ENCODE results near the gene GPR18.

The GPR18 gene

DNA sequence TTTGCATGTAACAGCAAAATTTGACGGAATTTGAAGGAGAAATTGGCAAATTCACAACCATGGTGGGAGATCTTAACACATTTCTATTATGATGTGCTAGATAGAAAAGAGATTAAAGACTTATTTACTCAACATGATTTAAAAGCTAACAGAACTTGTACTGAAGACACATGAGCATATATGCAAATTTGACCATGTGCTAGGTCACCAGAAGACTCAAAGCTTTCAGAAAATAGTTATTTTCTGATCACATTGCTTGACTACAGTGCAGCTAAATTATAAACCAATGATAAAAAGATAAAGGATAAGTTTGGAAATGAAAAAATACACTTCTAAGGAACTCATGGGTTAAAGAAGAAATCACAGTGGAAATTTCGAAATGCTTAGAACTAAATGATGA, 39.9 kb upstream of the GPR18 start:
- no peak overlapping the region for H3K27ac ChIP-seq
- no peak for TF ChIP-seq ZFX (IDR thresholded peaks at IDR 0.05; ENCODE audit: borderline replicate concordance)
- TF ChIP-seq, protein P1, sequence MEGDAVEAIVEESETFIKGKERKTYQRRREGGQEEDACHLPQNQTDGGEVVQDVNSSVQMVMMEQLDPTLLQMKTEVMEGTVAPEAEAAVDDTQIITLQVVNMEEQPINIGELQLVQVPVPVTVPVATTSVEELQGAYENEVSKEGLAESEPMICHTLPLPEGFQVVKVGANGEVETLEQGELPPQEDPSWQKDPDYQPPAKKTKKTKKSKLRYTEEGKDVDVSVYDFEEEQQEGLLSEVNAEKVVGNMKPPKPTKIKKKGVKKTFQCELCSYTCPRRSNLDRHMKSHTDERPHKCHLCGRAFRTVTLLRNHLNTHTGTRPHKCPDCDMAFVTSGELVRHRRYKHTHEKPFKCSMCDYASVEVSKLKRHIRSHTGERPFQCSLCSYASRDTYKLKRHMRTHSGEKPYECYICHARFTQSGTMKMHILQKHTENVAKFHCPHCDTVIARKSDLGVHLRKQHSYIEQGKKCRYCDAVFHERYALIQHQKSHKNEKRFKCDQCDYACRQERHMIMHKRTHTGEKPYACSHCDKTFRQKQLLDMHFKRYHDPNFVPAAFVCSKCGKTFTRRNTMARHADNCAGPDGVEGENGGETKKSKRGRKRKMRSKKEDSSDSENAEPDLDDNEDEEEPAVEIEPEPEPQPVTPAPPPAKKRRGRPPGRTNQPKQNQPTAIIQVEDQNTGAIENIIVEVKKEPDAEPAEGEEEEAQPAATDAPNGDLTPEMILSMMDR (IDR thresholded peaks at IDR 0.05), result no peak

DNA sequence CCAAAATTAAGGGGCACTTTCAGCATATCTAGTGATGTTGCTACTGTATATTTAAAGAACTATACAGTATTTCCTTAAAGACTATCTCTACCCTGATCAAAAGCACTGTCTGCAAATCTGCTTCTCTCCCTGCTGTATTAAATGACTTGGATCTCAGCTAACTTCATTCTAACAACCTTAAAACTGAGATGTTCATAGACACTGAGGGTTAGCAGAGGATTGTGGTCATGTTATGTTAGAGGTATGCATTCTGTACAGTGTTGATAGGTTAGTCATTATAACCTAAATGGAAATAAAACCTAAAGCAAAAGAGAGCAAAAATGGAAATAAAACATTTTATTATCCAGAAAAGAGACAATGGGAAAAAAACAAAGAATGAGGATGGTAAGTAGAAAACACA, 39.2 kb upstream of the GPR18 start:
- TF ChIP-seq, protein P1 (IDR thresholded peaks at IDR 0.05), result no peak
- TF ChIP-seq ZFX (IDR thresholded peaks at IDR 0.05; ENCODE audit: borderline replicate concordance), result no peak
- H3K27ac ChIP-seq, result no peak overlapping the region

GRCh38 chr13:99296398-99296797, 38.2 kb upstream of the GPR18 start:
- H3K27ac ChIP-seq, result no peak overlapping the region
- TF ChIP-seq, protein P1 (IDR thresholded peaks at IDR 0.05), result no peak
- TF ChIP-seq ZFX (IDR thresholded peaks at IDR 0.05; ENCODE audit: borderline replicate concordance), result no peak

GRCh38 chr13:99295488-99296252, 37.5 kb upstream of the GPR18 start:
- H3K27ac ChIP-seq, result no peak overlapping the region
- TF ChIP-seq, protein P1 (IDR thresholded peaks at IDR 0.05), result no peak

DNA sequence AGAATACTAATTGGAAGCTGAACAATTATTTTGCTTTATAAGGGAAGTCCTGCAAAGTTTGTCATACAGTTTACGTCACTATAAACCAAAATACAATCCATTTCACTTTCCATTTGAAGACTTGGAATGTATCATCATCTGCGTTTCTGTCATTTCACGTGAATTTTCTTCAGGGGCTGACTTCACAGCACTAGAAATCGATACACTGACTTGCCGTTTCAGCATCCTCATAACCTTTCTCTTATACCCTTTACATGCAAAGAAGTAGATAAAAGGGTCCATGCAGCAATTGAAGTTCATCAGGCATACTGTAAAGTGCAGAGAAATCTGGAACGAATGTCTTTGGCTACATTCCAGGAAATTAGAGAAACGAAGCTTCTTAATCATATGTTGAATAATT, 36.8 kb upstream of the GPR18 start:
- H3K27ac ChIP-seq, result no peak overlapping the region
- no peak for TF ChIP-seq ZFX (IDR thresholded peaks at IDR 0.05; ENCODE audit: borderline replicate concordance)
- TF ChIP-seq, protein P1 (IDR thresholded peaks at IDR 0.05), result no peak

- TF ChIP-seq, protein P1 (IDR thresholded peaks at IDR 0.05), result no peak
- TF ChIP-seq ZFX (IDR thresholded peaks at IDR 0.05; ENCODE audit: borderline replicate concordance), result no peak
- H3K27ac ChIP-seq, result no peak overlapping the region
Measured at GRCh38 chr13:99294198-99294597, 36.0 kb upstream of the GPR18 start.

- TF ChIP-seq, protein P1 (IDR thresholded peaks at IDR 0.05), result no peak
- no peak for TF ChIP-seq ZFX (IDR thresholded peaks at IDR 0.05; ENCODE audit: borderline replicate concordance)
- H3K27ac ChIP-seq, result no peak overlapping the region
Measured at GRCh38 chr13:99293178-99293577, 35.0 kb upstream of the GPR18 start.
